ENCODE data around the gene TUBA4B.
"Not testable (repeated sequence)": the region's sequence is repeated elsewhere in the genome, so short reads cannot be mapped to it uniquely, and the experiment has no call there.

Gene TUBA4B

DNA sequence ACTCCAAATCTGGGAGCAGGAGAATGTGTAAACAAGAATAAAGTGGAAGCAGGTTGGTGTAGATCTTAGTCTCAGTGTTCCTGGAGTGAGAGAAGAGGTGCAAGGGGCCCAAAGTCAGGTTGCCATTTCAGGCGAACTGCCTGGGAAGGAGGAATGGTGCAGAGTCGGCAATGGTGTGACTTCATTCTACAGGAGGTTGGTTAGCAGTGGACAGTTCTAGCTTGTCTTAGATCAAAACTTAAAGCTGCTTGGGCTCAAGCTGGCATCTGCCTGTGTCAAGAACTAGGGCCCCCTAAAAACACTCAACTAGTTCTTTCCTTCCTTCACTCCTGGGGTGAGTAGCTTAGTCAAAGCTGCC, 4.2 kb upstream of the TUBA4B start:
- DNase-seq (ENCODE audit: low read depth) = no peak

DNA sequence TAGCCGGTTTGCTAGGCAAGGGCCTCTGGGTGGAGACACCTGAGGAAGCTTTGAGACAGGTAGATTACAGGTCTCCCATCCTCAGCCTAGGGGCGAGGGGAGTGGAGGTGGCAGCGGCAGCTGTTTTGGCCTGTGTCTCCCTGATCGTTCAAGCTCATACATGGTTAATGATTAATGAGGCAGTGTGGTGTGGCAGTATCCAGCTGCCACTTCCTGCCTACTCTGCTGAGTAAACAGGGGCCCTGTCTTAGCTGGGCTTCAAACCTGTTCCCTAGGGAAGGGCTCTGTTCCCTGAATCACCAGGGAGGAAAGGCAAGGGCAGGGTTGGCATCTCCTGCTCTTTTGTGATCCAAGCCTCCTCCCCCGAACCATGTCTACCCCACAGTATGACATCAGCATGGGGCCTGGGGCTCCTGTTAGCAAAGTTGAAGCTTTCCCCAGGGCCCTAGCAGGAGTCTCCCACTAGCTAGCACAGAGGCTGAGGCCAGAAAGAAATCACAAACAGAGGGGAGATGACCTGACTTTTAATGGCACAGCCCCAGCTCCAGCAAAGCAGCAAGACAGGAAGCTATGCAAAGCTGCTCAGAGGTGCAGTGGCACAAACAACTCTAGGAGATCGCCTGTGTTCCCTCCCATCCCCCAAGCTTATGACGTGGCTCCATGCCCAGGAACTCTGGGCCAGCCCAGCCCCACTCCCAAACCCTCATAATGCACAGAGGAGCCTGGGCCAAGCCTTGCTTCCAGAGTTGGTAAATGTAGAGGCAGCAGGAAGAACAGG, 3.7 kb upstream of the TUBA4B start:
- DNase-seq (ENCODE audit: low read depth) = peak; percentile 92

DNA sequence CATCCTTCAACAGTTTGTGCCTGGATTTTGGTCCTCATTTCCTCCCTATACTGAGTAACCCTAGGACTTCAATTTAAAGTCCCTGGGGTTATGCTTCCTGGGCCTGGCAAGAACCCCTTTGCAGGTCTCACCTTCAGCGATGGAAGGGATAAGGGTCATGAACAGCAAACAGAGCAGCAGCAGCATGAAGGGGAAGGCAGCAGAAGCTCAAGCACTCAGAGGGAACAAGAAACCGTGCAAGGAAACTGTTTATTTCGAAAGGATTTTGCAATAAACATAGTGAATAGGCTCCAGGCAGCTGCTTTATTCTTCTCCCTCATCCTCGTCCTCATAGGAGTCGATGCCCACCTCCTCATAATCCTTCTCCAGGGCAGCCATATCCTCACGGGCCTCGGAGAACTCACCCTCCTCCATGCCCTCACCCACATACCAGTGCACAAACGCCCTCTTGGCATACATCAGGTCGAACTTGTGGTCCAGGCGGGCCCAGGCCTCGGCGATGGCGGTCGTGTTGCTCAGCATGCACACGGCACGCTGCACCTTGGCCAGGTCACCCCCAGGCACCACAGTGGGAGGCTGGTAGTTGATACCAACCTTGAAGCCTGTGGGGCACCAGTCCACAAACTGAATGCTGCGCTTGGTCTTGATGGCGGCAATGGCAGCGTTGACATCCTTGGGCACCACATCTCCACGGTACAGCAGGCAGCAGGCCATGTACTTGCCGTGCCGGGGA, 2.8 kb upstream of the TUBA4B start:
- peak; percentile 25 for DNase-seq (ENCODE audit: low read depth)

DNA sequence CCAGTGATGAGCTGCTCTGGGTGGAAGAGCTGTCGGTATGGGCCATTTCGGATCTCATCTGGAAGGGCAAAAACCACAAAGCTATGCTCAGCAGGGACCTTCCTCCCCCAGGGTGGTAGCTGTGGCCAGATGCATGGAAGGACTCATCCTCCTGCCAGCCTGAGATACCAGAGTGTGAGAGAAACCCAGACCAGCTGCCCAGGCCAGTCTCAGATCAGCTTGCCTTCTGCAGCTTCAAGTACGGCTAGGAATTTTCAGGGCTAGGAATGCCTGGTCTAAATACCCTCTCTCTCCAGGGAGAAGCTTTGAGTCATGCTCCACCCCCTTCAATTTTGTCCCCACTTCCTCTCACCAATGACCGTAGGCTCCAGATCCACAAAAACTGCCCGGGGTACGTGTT, 1.4 kb upstream of the TUBA4B start:
- peak; percentile 27 for DNase-seq (ENCODE audit: low read depth)

DNA sequence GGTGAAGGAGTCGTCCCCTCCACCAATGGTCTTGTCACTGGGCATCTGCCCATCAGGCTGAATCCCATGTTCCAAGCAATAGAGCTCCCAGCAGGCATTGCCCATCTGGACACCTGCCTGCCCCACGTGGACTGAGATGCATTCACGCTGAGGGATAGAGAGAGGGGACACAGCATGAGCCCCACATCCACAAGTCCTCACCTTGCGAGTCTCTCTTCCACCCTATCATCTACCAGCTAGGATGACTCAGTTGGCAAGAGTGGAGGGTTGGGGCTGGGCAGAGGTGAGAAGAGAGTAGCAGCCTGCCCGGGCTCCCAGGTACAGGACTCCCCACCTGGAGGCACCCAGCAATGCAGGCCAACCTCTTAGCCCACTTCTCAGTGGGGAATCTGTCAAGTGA, 959 bp upstream of the TUBA4B start:
- DNase-seq (ENCODE audit: low read depth) = no peak

DNA sequence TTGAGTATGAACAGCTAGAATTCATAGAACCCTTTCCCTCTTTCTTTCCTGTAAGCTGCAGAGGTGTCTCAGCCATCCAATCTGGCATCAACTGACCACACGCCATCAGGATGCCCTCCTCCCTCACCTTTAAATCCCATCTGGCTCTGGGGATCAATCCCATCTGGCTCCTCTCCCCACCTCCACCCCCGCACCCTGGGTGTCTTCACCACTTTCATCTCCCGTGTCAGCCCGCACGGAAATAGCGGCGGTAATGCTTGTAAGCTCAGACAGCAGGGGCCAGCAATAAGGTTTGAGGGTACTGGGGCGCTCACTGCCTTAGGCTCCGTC, 508 bp upstream of the TUBA4B start:
- no peak for DNase-seq (ENCODE audit: low read depth)

DNA sequence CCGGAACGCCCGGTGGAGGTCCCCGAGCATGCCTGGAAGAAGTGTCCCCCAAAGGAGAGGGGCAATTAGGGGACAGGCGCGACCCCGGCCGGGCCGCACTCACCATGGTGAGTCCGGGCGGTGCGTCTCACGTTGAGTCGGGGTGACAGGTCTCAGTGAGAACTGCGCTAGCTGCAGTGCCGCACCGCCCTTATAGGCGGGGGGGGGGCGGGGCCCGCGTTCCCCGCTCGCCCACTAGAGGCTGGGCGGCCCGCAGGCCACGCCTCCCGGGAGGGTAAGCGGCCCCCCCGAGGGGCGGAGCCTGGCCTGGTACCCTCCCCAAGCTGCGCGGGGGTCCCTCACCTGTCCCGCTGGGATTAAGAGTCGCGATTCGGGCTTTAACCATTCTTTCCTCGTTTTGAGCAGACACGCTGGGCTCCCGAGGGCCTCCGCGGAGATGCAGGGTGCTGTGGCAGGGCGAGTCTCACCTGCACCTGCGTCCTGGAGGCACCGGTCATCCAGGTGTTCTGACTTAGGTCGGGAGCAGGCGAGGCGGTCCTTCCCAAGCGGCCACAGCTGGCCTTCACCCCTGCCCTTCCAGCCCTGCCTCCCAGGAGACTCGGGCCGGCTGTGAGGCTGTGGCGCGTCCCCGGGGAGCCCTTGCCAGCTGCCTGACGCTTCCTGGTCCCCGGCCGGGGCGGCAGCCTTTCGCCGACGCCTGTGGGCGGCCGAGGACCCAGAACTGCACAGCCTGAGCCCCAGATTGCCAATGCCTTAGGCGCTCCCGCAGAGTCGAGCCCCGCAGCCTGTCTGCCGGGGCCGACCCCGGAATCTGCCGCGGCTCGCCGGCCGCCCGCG, 928 bp downstream of the TUBA4B start, which contains the start of gene TUBA4A:
Gene TUBA4A, minus strand, starts transcription at position 166 of the 837 bp plus-strand sequence. Its CDS starts 60 bp downstream, at position 106.
- DNase-seq (ENCODE audit: low read depth) = peak; percentile 56

DNA sequence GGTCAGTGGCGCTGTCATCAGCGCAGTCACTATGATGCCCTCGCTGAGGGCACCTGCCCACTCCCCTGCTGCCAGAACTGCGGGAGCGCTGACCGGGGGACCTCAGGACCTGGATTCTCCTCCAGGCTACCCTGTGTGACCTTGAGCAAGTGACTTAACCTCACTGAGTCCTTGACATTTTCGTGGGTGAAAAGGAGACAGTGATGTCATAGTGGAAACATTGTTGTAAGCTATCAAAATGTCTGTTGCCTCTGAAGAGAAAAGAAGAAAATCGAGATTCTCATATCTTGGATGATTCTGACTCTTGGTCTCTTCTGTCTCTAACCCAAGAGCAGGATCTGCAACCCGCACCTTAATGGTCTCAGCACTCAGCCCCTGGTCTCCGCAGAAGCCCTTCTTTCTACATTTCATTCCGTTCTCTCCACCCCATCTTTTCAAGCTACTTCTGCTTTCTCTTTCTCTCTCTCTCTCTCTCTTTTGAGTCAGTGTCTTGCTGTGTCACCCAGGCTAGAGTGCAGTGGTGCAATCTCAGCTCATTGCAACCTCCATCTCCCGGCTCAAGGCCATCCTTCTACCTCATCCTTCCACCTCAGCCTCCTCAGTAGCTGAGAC, 1.7 kb downstream of the TUBA4B start:
- peak; percentile 15 for DNase-seq (ENCODE audit: low read depth)

DNA sequence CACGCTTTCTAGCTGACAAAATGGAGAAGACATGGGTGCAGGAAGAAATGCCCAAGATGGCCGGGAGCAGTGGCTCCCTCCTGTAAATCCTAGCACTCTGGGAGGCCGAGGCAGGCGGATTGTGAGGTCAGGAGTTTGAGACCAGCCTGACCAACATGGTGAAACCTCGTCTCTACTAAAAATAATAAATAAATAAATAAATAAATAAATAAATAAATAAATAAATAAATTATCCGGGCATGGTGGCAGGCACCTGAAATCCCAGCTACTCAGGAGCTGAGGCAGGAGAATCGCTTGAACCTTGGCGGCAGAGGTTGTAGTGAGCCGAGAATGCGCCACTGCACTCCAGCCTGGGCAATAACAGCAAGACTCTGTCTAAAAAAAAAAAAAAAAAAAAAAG, 5.9 kb downstream of the TUBA4B start:
- DNase-seq (ENCODE audit: low read depth) = not testable (repeated sequence)

DNA sequence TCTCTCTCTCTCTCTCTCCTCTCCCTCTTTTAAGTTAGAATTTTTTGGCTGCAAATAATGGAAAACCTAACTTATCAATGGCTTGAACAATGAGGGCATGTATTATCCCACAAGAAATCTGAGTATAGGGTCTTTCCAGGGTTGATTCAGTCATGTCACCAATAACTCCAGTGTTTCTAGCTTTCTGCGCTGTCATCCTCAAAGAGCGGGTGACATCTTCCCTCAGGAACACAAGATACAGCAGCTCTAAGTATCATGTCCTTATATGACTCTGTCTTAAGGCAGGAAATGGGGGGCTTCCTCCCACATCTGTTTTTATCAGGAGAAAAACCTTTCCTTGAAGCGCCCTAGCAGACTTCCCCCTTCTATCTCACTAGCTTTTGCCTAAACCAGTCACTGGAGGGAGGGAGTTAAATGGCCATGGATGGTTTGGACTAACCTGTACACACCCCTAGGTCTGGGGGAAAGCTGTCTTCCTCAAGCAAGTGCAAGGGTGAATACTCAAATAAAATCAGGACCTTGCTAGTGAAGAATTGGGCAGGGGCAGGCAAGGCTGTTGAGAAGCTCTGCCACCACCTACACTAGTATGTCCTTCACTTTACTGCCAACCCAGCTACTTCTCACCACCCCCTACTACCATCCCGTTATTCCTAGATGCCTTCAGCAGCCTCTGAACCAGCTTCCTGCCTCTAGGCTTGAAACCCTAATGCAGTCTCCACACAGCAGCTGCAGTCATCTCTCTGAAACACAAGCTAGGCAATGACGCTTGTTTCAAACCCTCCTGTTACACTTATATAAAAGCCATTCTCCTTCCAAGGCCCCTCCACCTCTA, 8.2 kb downstream of the TUBA4B start:
- no peak for DNase-seq (ENCODE audit: low read depth)

DNA sequence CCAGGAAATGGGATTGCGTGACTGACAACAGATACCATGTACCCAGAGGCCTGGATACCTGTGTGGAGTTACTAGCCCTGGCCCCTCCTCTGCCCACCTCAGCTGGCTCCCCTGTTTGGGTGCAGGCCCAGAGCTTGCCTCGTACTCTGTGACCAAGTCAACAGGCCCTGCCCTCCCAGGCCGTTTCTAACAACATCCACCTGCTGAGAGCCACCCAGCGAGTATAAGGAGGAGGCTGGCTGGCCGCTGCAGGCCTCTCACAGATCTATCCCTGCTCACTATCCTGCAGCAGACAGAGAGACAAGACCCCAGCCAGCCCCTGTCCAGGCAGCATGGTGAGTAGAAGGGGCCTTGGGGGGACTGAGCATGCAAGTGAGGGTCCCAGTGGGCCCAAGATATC, 13.2 kb downstream of the TUBA4B start:
- DNase-seq (ENCODE audit: low read depth) = no peak

DNA sequence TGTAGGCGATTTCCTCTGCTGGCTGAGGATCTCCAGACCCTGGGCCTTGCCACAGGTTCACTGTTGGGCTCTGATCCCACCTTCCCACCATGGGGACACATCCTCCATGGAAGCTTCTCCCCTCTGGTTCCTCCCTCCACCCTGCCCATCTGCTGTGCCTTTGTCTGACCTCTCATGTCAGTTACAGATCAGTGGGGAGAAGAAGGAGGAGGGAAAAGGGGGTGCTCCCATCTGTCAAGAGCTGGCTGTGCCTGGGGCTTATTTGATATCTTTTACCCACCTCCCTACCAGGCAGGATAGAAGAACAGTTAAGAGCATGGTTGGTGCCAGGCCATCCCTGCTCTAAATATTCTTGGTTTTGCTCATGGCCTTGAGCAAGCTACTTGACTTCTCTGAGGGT, 13.8 kb downstream of the TUBA4B start:
- no peak for DNase-seq (ENCODE audit: low read depth)

DNA sequence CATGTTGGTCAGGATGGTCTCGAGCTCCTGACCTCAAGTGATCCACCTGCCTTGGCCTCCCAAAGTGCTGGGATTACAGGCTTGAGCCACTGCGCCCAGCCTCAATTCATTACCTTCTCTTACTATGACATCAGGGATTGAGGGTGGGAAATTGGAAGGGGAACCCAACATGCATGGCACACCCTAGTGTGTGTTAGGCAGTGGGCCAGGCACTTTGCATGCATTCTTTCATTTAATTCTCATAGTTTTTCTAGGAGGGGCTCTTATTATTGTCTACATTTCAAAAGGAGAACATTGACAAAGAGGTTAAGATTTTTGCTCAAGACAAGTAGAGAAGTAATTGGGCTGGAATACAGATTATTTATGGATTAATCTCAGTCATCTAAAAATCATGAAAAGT, 15.3 kb downstream of the TUBA4B start:
- DNase-seq (ENCODE audit: low read depth) = no peak

DNA sequence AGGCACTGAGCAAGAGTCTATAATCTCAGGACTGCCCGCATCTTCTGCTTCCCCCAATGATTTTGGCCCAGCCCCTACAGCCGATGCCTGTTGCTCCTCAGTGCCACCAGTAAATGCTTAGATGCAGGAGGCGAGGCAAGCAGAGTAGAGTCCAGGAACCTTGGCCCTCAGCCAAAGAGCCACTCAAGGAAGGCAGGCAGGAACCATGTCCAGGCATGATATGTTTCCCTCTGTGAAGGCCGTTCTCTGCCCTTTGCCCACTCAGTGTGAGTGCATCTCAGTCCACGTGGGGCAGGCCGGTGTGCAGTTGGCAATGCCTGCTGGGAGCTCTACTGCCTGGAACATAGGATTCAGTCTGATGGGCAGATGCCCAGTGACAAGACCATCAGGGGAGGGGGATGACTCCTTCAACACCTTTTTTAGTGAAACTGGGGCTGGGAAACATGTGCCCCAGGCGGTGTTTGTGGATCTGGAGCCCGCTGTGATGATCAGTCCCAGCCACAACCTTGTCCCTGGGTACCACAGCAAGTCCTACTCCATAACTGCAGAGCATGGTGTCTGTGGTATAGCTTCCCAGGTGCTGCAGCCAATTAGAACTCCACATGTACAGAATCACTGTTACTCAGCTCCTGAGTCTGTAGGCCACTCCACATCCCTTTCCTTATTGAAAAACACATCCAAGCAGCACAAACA, 16.5 kb downstream of the TUBA4B start:
- DNase-seq (ENCODE audit: low read depth) = no peak

DNA sequence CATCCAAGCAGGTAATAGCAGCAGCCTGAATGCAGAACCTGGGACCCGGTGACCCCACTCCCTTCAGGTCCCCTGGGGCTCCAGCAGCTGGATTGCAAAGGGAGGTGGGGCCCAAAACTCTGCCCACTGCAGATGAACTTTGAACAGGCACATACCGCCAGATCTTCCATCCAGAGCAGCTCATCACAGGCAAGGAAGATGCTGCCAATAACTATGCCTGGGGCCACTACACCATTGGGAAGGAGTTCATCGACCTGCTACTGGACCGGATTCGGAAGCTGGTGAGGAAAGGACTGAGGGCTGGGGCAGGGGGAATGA, 17.0 kb downstream of the TUBA4B start:
- no peak for DNase-seq (ENCODE audit: low read depth)

DNA sequence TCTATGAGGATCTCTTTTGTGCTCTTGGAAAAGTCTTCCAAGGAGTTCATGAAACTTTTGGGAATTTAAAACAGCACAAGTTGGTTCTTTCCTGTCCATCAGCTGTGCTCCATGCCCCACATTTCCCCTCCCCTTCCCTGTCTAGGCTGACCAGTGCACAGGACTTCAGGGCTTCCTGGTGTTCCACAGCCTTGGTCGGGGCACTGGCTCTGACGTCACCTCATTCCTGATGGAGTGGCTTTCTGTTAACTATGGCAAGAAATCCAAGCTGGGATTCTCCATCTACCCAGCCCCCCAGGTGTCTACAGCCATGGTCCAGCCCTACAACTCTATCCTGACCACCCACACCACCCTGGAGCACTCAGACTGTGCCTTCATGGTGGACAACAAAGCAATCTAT, 18.0 kb downstream of the TUBA4B start:
- DNase-seq (ENCODE audit: low read depth) = no peak

DNA sequence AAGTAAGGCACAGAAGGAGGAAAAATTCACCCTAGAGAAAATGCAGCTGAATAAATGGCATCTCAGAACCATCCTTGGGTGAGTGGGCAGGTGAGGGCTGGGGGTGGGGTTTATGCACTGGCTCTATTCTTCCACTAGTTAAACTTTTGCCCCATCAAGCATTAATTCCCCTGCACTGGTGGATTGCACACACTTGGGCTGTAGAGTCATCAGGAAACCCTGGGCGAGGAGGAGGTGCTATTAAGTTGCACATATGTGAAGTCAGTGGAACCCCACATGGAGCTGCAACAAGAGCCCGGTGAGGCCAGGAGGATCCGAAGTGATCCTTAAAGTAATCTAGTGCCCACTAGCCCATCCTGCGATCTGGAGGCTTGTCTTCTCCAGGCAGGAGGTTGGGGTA, 19.3 kb downstream of the TUBA4B start:
- DNase-seq (ENCODE audit: low read depth) = no peak

DNA sequence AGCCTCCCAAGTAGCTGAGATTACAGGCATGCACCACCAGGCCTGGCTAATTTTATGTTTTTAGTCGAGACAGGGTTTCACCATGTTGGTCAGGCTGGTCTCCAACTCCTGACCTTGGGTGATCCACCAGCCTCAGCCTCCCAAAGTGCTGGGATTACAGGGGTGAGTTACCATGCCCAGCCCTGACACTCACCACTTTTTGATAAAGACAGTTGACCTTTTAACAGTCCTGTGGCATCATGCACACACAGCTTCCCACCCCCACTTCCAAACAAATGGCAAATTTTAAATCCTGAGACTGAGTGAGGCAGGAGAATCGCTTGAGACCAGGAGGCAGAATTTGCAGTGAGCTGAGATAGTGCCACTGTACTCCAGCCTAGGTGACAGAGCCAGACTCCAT, 20.0 kb downstream of the TUBA4B start:
- no peak for DNase-seq (ENCODE audit: low read depth)

DNA sequence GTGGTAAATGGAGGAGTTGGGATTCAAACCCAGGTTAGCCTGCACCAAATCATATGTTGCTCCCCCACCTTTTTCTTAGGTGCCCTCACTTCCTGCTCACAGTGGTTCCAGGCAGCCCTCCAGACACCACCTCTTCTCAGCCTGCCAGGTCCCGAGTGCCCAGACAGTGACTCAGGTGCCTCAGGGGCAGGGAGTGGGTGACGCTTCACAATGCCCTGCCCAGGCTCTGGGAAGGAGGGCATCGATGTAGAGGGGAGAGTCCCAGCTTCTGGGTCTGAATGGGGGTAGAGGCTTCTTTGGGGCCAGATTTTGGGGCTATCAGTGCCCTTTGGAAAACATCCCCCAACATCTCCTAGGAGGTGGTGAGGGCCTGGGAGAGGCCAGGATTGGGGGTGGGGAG, 20.9 kb downstream of the TUBA4B start:
- DNase-seq (ENCODE audit: low read depth) = no peak

DNA sequence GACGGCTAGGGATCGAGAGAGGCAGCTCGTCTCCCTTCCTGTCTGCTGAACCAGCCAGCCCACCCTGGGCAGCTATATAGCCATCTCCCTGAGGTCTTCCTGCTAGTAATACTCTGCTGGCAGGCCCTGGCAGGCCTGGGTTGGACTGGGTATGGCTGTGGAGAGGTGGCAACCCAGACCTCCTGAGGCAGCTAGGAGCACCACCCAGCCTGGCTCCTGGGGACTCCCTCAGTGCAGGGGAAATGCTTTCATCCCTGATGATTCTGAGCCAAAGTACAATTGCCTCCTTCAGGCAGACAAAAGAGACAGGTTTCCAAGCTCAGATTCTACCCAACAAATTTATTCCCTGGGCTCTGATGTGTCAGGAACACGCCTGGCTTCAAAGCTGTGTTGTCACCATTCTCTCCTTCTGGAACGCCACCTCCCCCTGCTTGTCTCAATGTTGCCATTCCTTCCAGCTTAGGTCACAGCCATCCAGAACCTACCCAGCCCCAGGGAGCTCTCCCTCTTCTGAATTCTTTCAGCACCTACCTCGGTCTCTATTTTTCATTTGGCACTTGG, 21.4 kb downstream of the TUBA4B start:
- DNase-seq (ENCODE audit: low read depth) = peak; percentile 58
